ENCODE results near the gene IGF2R.

The IGF2R gene

GRCh38 chr6:159948199-159948598, 20.7 kb upstream of the IGF2R start:
- no peak for TF ChIP-seq MAX (IDR thresholded peaks at IDR 0.05; ENCODE audit: low read depth, low read length)
- TF ChIP-seq CTCF (IDR thresholded peaks at IDR 0.05; ENCODE audit: low read depth, low read length): no peak
- TF ChIP-seq MYC (IDR thresholded peaks at IDR 0.05; ENCODE audit: low read depth, low read length): no peak
- no peak for TF ChIP-seq POLR2A (IDR thresholded peaks at IDR 0.05; ENCODE audit: extremely low read depth, insufficient read length)
- no peak for DNase-seq (ENCODE audit: low read depth)
- no peak overlapping the region for H3K4me3 ChIP-seq (ENCODE audit: low read depth, low read length)

- H3K4me3 ChIP-seq (ENCODE audit: low read depth, low read length): no peak overlapping the region
- no peak for DNase-seq (ENCODE audit: low read depth)
- TF ChIP-seq MYC (IDR thresholded peaks at IDR 0.05; ENCODE audit: low read depth, low read length): no peak
- no peak for TF ChIP-seq POLR2A (IDR thresholded peaks at IDR 0.05; ENCODE audit: extremely low read depth, insufficient read length)
- no peak for TF ChIP-seq MAX (IDR thresholded peaks at IDR 0.05; ENCODE audit: low read depth, low read length)
- no peak for TF ChIP-seq CTCF (IDR thresholded peaks at IDR 0.05; ENCODE audit: low read depth, low read length)
Observed at GRCh38 chr6:159951772-159952171, 17.1 kb upstream of the IGF2R start.

- no peak for TF ChIP-seq POLR2A (IDR thresholded peaks at IDR 0.05; ENCODE audit: extremely low read depth, insufficient read length)
- TF ChIP-seq CTCF (IDR thresholded peaks at IDR 0.05; ENCODE audit: low read depth, low read length): no peak
- TF ChIP-seq MAX (IDR thresholded peaks at IDR 0.05; ENCODE audit: low read depth, low read length): no peak
- TF ChIP-seq MYC (IDR thresholded peaks at IDR 0.05; ENCODE audit: low read depth, low read length): no peak
Observed at GRCh38 chr6:159952289-159953005, 16.4 kb upstream of the IGF2R start.

GRCh38 chr6:159953091-159953601, 15.7 kb upstream of the IGF2R start:
- DNase-seq (ENCODE audit: low read depth): peak; percentile 93
- TF ChIP-seq MYC (IDR thresholded peaks at IDR 0.05; ENCODE audit: low read depth, low read length) (no peak), MAX (IDR thresholded peaks at IDR 0.05; ENCODE audit: low read depth, low read length) (peak; percentile 68), POLR2A (IDR thresholded peaks at IDR 0.05; ENCODE audit: extremely low read depth, insufficient read length) (no peak)
- peak overlapping the region; percentile 10 for H3K4me3 ChIP-seq (ENCODE audit: low read depth, low read length)

More at GRCh38 chr6:159952289-159953005, 16.4 kb upstream of the IGF2R start:
- no peak overlapping the region for H3K4me3 ChIP-seq (ENCODE audit: low read depth, low read length)
- no peak for DNase-seq (ENCODE audit: low read depth)

- no peak overlapping the region for H3K4me3 ChIP-seq (ENCODE audit: low read depth, low read length)
- DNase-seq (ENCODE audit: low read depth): no peak
- TF ChIP-seq CTCF (IDR thresholded peaks at IDR 0.05; ENCODE audit: low read depth, low read length) (no peak), MYC (IDR thresholded peaks at IDR 0.05; ENCODE audit: low read depth, low read length) (no peak), POLR2A (IDR thresholded peaks at IDR 0.05; ENCODE audit: extremely low read depth, insufficient read length) (no peak), MAX (IDR thresholded peaks at IDR 0.05; ENCODE audit: low read depth, low read length) (no peak)
Observed at GRCh38 chr6:159955945-159956361, 12.9 kb upstream of the IGF2R start.

GRCh38 chr6:159957071-159957673, 11.7 kb upstream of the IGF2R start:
- no peak overlapping the region for H3K4me3 ChIP-seq (ENCODE audit: low read depth, low read length)
- TF ChIP-seq POLR2A (IDR thresholded peaks at IDR 0.05; ENCODE audit: extremely low read depth, insufficient read length) (no peak), CTCF (IDR thresholded peaks at IDR 0.05; ENCODE audit: low read depth, low read length) (no peak), MAX (IDR thresholded peaks at IDR 0.05; ENCODE audit: low read depth, low read length) (no peak), MYC (IDR thresholded peaks at IDR 0.05; ENCODE audit: low read depth, low read length) (no peak)
- DNase-seq (ENCODE audit: low read depth): no peak
